ENCODE data around the gene POLR1C. TPM values are rescaled to one million over a fixed set of nuclear protein-coding genes. Genes with fewer than 3 reads are reported as not detected.
A peak's percentile ranks its signal among the peaks of the same experiment; 100 is the strongest.
"Not testable (repeated sequence)": the region's sequence is repeated elsewhere in the genome, so short reads cannot be mapped to it uniquely, and the experiment has no call there.

Gene POLR1C, protein sequence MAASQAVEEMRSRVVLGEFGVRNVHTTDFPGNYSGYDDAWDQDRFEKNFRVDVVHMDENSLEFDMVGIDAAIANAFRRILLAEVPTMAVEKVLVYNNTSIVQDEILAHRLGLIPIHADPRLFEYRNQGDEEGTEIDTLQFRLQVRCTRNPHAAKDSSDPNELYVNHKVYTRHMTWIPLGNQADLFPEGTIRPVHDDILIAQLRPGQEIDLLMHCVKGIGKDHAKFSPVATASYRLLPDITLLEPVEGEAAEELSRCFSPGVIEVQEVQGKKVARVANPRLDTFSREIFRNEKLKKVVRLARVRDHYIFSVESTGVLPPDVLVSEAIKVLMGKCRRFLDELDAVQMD
- 21.8 and 27.8 TPM in 2 replicates for total RNA-seq (2014; rRNA removed; shearing (Covaris generic))

- peak; percentile 99 for DNase-seq (ENCODE audit: low read depth)
Observed at GRCh38 chr6:43516697-43517504, at the start of gene POLR1C, which contains the start of gene YIPF3. Gene POLR1C (plus strand): TSS chr6:43517089. CDS start chr6:43517110, 21 bp downstream. Gene YIPF3 (minus strand): TSS chr6:43516926. CDS start chr6:43516807, 119 bp downstream.

DNA sequence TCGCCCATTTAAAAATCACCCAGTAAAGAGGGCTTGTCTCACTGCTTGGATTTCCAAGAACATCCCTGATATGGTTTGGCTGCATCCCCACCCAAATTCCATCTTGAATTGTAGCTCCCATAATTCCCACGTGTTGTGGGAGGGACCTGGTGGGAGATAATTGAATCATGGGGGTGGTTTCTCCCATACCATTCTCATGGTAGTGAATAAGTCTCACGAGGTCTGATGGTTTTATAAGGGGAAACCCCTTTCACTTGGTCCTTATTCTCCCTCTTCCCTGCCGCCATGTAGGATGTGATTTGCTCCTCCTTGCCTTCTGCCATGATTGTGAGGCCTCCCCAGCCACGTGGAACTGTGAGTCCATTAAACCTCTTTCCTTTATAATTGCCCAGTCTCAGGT lies 49.6 kb upstream of the POLR1C start:
- not testable (repeated sequence) for DNase-seq (ENCODE audit: low read depth)

- DNase-seq (ENCODE audit: low read depth) = no peak
Observed at GRCh38 chr6:43467752-43468151, 49.1 kb upstream of the POLR1C start.

DNA sequence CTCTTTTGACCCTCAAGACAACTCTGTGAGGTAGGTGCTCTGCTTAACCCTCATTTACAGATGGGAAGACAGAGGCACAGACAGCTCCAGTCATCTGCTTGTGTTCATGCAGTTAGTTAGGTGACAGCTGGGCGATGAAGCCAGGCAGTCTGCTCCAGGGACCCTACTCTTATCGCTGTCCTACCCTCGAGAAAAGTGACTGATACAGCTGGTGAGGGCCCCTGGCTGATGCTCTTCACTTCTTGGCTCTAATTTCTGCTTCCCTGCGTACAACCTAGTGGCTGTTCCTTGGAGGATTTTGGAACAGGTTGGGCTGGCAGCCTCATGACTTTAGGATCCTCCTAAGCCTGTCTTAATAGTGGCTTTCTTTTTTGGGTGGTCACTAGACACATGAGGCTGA lies 48.6 kb upstream of the POLR1C start:
- DNase-seq (ENCODE audit: low read depth) = no peak

- DNase-seq (ENCODE audit: low read depth) = no peak
Observed at GRCh38 chr6:43468748-43469681, 47.9 kb upstream of the POLR1C start.

DNA sequence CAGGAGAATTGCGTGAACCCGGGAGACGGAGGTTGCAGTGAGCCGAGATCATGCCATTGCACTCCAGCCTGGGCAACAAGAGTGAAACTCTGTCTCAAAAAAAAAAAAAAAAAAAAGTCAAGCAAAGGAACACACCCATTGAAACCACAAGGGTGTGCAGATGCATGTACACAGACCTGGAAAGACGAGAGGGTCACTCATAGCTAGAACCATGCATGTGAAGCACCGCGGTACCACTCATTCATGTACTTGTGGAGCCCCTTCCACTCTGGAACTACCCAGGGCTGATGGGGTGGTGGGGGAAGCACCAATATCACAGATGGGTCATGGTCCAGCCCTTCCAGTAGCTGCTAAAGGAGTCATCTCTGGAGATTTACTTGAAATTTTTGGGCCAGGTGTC lies 46.9 kb upstream of the POLR1C start:
- no peak for DNase-seq (ENCODE audit: low read depth)

GRCh38 chr6:43471399-43471798 lies 45.5 kb upstream of the POLR1C start:
- DNase-seq (ENCODE audit: low read depth) = no peak

DNA sequence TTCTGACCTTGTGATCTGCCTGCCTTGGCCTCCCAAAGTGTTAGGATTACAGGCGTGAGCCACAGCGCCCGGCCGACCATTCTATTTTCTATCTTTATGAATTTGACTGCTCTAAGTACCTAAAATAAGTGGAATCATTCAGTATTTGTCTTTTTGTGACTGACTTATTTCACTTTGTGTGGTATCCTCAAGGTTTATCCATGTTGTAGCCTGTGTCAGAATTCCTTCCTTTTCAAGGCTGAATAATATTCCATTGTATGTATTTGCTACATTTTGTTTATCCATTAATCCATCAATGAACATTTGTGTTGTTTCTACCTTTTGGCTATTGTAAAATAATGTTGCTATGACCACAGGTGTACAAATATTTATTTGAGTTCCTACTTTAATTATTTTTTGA lies 44.4 kb upstream of the POLR1C start:
- no peak for DNase-seq (ENCODE audit: low read depth)

DNA sequence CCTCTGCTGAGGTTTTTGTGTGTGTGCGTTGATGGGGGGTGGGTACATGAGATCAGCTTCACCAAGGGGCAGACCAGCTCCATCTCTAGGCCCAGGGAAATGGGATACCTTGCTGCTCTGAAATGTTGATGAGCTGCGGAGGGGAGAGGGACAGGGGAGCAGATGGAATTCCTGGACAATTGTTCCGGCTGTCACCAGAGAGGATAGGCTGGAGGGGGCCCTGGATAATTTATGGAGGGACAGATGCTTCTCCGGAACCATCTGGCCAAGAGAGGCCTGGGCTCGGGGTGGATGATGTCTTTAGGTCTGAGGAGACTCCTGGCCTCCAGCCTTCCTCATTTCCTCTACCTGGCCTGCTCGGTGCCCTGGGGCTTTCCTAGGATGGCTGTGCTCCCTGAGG lies 41.4 kb upstream of the POLR1C start:
- no peak for DNase-seq (ENCODE audit: low read depth)

GRCh38 chr6:43476746-43477145 lies 40.1 kb upstream of the POLR1C start:
- no peak for DNase-seq (ENCODE audit: low read depth)

GRCh38 chr6:43477235-43478007 lies 39.5 kb upstream of the POLR1C start, which contains the start of gene TJAP1:
Gene TJAP1 (plus strand): TSS chr6:43477570. CDS start chr6:43499002, 21,432 bp downstream.
- peak; percentile 92 for DNase-seq (ENCODE audit: low read depth)

DNA sequence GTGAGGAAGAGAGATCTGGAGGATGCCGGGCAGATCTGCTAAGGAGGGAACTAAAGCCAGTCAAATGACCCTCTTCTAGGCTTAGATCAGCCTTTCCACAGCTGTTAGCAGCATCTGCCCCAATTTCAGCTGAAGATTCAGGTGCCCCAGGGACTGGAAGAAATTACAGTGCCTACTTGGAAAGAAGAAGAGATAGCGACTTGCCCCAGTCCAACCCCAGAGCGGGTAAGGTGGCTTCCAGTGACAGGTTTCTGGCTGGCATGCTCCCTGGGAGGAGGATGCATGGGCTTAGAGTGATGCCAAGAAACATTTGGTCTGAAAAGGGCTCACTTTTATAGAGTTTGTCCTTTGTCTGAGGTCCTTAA lies 38.9 kb upstream of the POLR1C start:
- no peak for DNase-seq (ENCODE audit: low read depth)

DNA sequence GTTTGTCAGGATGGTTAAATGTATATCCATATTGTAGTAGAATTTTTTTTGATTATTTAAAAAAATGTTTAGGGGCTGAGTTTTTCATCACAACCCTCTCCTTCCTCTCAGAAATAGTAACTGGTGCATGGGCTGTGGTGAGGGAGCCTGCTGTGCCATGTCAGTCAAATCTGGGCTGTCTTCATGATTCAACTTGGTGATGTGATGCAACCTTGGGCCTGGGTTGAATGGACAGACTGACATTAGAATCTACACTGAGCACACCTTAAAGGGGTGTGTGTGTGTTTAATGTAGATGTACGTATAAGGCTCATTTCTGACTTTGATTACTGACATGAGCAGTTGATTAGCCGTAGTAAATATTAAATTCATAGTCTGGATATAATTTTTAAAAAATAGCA lies 35.8 kb upstream of the POLR1C start:
- DNase-seq (ENCODE audit: low read depth) = no peak

DNA sequence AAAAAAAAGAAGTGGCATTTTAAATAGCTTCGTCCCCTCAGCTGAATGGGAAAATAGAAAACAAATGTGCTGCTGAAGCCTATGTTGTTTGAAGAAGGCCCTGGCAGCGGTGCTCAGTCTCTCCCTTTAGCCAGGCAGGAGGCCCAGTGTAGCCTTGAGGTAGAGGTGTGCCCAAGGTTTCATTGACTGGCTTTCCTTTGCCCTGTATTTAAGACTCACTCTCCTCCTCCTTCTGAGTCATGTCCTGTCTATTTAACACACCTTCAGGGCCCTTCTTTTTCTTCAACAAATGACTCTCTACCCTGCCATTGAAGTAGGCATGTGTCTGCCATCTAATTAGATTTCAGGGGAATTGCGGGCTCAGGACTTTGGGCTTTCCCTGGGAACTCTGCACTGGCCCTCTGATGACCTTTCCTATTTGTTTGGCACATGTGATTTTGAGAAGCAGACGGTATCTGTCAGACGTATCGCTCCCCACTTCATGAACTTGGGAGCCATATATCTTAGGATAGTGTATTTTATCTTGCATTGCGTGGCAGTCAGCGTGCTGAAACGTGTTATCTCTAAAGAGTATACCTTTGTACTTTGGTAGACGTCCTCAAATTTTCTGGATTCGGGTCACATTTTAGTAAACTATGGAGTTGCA lies 35.2 kb upstream of the POLR1C start:
- DNase-seq (ENCODE audit: low read depth) = peak; percentile 65

DNA sequence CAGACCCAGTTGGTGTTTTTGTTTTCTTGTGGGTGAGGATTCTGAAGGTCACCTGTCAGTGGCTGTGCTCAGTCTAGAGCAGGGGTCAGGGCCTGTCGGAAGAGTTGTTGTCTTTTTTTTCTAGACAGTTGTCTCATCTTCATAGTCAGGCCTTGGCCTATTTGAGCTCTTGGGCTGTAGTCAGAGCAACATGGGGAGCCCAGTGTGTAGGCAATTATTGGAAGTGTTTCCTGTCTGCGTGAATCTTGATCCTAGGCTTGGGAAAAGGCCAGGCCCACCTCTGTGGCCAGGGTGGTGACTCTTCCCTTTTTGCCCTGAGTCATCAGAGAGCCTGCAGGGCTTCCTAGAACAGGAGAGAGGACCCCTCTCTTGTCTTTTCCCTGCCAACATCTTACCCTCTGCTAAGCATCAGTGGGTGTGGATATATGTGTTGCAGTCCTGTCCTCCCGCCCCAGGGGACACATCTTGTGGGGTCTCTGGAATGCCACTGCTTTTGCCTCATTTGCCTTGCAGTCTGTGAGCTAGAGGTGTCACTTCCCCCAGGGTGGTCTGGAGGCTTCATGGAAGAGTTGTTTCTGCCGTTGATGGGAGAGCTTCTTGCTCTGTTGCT lies 28.1 kb upstream of the POLR1C start:
- peak; percentile 61 for DNase-seq (ENCODE audit: low read depth)

DNA sequence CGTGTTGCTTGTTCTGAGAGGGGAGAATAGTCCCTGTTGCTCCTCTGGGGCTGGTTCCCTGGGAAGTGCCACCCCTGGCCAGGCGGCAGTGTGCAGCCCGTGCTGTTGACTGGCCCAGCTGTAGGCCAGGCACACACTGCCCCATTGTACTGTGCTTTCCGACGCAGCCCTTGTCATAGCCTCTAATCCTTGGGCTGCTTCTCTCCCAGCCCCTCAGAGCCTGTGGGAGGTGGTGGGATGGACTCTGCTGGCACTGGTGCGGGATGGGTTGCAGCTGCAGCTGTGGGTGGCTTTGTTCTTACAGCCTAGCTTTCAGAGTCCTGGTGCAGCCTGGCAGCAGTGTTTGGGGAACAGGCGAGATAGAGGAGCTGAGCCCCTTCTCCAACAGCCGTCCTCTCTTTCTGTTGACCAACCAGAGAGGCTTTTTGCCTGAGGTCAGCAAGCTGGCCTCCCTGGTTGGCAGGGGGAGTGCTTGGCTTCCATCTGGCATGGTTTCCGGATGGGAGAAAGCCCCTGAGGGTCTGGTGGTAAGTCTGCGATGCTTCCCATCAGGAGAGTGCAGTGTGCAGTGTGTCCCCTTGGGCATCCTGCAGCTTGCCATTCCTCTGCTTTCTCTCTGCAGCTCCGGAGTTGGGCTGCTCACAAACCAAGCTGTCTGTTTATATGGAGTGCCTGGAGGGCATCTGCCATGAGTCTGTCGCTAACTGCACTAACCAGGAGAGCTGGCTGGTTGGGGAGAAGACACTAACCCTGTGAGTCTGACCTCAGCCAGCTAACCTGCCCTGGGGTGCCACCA lies 27.4 kb upstream of the POLR1C start:
- DNase-seq (ENCODE audit: low read depth) = no peak

- no peak for DNase-seq (ENCODE audit: low read depth)
Observed at GRCh38 chr6:43490523-43490939, 26.4 kb upstream of the POLR1C start.

DNA sequence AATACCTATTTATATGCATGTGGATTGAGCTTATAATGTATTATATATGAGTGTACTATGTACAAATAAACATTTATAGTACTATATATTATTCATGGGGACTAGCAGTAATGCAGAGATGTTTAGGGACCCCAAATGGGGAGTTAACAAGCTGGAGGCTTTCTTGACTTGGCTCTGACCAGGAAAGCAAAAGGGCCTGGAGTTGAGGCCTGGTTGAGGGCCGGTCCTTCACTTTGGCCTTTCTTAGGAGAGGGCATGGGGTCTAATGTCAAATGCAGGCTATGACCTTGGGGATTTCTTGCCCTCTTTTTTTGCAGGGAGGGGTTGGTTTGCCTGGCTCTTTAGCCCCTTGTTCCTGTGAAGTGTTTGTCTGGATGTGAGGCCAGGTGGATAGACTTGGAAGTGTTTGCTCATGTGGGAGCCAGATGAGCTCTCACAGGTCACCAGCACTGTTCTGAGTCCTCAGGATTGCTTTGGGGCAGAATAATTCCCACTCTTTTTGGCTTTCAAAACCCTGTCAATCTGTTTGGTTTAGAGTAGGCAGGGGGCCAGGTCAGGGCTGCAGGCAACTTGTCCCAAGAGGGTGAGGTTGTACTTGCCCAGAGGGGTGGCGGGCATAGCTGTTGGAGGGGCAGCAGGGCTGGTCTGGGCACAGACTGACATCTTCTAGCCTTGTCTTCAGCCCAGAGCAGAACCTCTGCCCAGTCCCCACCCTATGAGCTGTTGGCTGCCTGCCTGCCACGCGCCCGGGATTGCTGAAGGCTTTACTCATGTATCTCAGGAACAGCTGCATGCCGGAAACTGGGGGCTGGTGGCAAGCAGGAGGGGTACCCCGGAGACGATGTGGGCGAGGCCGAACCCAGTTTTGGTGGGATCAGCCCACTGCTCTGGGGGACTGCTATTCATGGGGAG lies 24.9 kb upstream of the POLR1C start:
- DNase-seq (ENCODE audit: low read depth) = peak; percentile 70

Data from M059J (cell line).